Psoas muscle (tissue), 8 donors: ENCODE results near the gene GLDC. TPM values are rescaled to one million over a fixed set of nuclear protein-coding genes. Genes with fewer than 3 reads are reported as not detected.

ENCODE experiments used
- ATAC-seq, 4 donors: fragments of 200-7000 bp; cut with Tn5 transposase; one replicate each; pipeline ENCODE4 v1.9.1; 2020; ENCODE audit warnings: moderate library complexity in 3 of 4, mild to moderate bottlenecking in 2 of 4
- DNase-seq, 2 donors: peaks; one replicate each; pipeline ENCODE4 v3.0.0-alpha.2; 2020
- H3K27ac ChIP-seq: fragments of 200-600 bp; one replicate; pipeline ENCODE4 v1.8.0; 2022
- H3K27me3 ChIP-seq, 3 donors: fragments of 200-600 bp in 1 of 3; one replicate each; pipeline versions ENCODE4 v1.6.1 to v1.8.0; 2013 to 2022; ENCODE audit warnings: low read length in 2 of 3, mild to moderate bottlenecking in 2 of 3, moderate library complexity in 1 of 3; ENCODE audit not compliant: insufficient read depth in 3 of 3
- H3K36me3 ChIP-seq, 2 donors: fragments of 200-600 bp in 1 of 2; one replicate each; pipeline versions ENCODE4 v1.6.1 to v1.8.0; 2013 to 2022; ENCODE audit warnings: low read depth in 1 of 2, mild to moderate bottlenecking in 1 of 2, moderate library complexity in 1 of 2; ENCODE audit not compliant: insufficient read depth in 1 of 2
- H3K4me1 ChIP-seq: fragments of 200-600 bp; one replicate; pipeline ENCODE4 v1.8.0; 2022
- H3K4me3 ChIP-seq: fragments of 200-600 bp; one replicate; pipeline ENCODE4 v1.8.0; 2022; ENCODE audit warnings: mild to moderate bottlenecking
- H3K9me3 ChIP-seq: fragments of 200-600 bp; one replicate; pipeline ENCODE4 v1.8.0; 2022
- CTCF ChIP-seq: fragments of 200-600 bp; IDR thresholded peaks from one replicate; pipeline ENCODE4 v1.8.0; 2022; ENCODE audit warnings: antibody characterized with exemption
- WGBS, 3 donors: extraction: QIAGEN DNeasy Blood & Tissue Kit; methylation state at CpG; one replicate each; pipeline versions ENCODE4 v1.1.6 to v1.1.7; 2013; 5-methylcytosine and 5-hydroxymethylcytosine counted together
- intact Hi-C, 2 donors: fragments of 100-400 bp; cut with DNase I; formaldehyde crosslinking; loops; one replicate each; pipeline versions ENCODE4 v1.11.0 to v1.14.2; 2022
- polyA plus RNA-seq, 3 donors: library from polyadenylated mRNA; stranded (reverse); fragments of 200-250 nt; gene quantifications; one replicate each; pipeline ENCODE4 v1.2.3, GENCODE V29; 2013
- total RNA-seq, 4 donors: library from RNA; stranded (reverse); fragmentation: NEBNext Ultra II Directional in 2 of 4; extraction: Animal tissue kit (Norgen Biotek cat#: 25700) in 2 of 4; gene quantifications; one replicate each; pipeline versions ENCODE4 v1.2.1 to v1.2.4, GENCODE V29; 2021 to 2023
- donor health status: healthy with polysubstance abuse.
- donor health status: DM: no; HTN: no; CAD: no; lungs with moderate emphysema.
- donor health status: Bipolar disorder and iron deficiency.
- donor health status: healthy.
- donor health status: DM: yes; HTN: yes; CAD: no.
- donor health status: DM: no; HTN: no; CAD: no.
- donor health status: DM: no; HTN: no; CAD: no.
- donor health status: DM: yes; HTN: yes; CAD: no.

Gene GLDC
- total and polyA plus RNA-seq, 7 donors = 0.30 to 2.3 (median 1.3) TPM

GRCh38 chr9:6633378-6633777 lies 12.2 kb downstream of the GLDC start:
- no peak for TF ChIP-seq CTCF
- intact Hi-C loops = no loop called here
- H3K27me3 ChIP-seq = no peaks in the 10 kb centered on the region
- no peak overlapping the region for H3K4me3 ChIP-seq
- no peaks in the 10 kb centered on the region for H3K4me1 ChIP-seq
- H3K9me3 ChIP-seq = no peaks in the 10 kb centered on the region
- no peak overlapping the region for H3K27ac ChIP-seq
- no peaks in the 10 kb centered on the region for H3K36me3 ChIP-seq
- ATAC-seq (no peak), DNase-seq (no peak)
- 66 to 71% (median 67%) methylated on average over 3 of the region's 3 CpGs for WGBS, 3 donors

DNA sequence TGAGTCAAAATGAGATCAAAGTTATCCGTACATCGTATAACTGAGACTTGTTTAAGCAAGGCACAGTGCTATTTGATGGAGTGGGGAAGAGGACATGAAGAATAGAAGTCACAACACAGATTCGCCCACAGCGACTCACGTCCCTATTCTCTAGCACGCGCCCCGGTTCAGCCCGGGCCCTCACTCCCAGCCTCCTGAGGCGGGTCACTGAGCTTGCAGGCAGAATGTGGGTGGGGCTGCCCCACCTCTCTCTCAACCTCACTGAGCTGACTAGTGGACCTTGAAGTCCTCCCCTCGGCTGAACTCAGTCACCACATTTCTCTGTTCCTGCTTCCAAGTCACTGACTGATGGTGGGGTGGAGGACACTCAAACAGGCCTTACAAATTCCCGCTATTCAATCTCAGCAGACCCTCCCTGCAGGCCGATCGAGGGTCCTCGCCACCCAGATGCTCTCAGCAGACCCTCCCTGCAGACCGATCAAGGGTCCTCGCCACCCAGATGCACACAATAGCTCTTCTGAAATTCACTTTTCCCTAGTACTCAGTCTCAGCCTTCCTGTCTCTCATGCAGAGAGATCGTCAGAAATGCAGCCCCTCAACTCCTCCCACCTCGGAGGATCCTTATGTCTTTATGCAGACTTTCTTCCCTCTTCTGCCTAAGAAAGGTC lies 12.9 kb downstream of the GLDC start:
- Histone ChIP-seq H3K4me3 (no peak overlapping the region), H3K27me3 (no peaks in the 10 kb centered on the region), H3K4me1 (no peaks in the 10 kb centered on the region), H3K27ac (no peak overlapping the region), H3K36me3 (no peaks in the 10 kb centered on the region), H3K9me3 (no peaks in the 10 kb centered on the region)
- 75 to 83% (median 77%) methylated on average over 19 of the region's 19 CpGs for WGBS, 3 donors
- DNase-seq (no peak), ATAC-seq (no peak)
- no peak for TF ChIP-seq CTCF
- intact Hi-C loops = no loop called here

GRCh38 chr9:6631207-6631512 lies 14.4 kb downstream of the GLDC start:
- H3K9me3 ChIP-seq = no peaks in the 10 kb centered on the region
- 79 to 83% (median 81%) methylated on average over 4 of the region's 4 CpGs for WGBS, 3 donors
- no peaks in the 10 kb centered on the region for H3K4me1 ChIP-seq
- no peaks in the 10 kb centered on the region for H3K27me3 ChIP-seq
- intact Hi-C loops = no loop called here
- DNase-seq = no peak
- no peak overlapping the region for H3K4me3 ChIP-seq
- TF ChIP-seq CTCF = no peak
- no peaks in the 10 kb centered on the region for H3K36me3 ChIP-seq
- H3K27ac ChIP-seq = no peak overlapping the region
- ATAC-seq = no peak

GRCh38 chr9:6630502-6631206 lies 14.9 kb downstream of the GLDC start:
- ATAC-seq = no peak
- WGBS, 3 donors = 63 to 73% (median 72%) methylated on average over 11 of the region's 11 CpGs
- H3K27me3 ChIP-seq = no peaks in the 10 kb centered on the region
- no peak for DNase-seq
- no peak for TF ChIP-seq CTCF
- H3K4me3 ChIP-seq = no peak overlapping the region
- no peaks in the 10 kb centered on the region for H3K9me3 ChIP-seq
- H3K27ac ChIP-seq = no peak overlapping the region
- intact Hi-C loops = no loop called here
- no peaks in the 10 kb centered on the region for H3K4me1 ChIP-seq
- no peaks in the 10 kb centered on the region for H3K36me3 ChIP-seq

- ATAC-seq (no peak), DNase-seq (no peak)
- H3K36me3 ChIP-seq = no peaks in the 10 kb centered on the region
- no peak overlapping the region for H3K27ac ChIP-seq
- no peaks in the 10 kb centered on the region for H3K27me3 ChIP-seq
- 83 to 96% (median 90%) methylated on average over 2 of the region's 2 CpGs for WGBS, 3 donors
- no peak overlapping the region for H3K4me3 ChIP-seq
- intact Hi-C loops = no loop called here
- TF ChIP-seq CTCF = no peak
- no peaks in the 10 kb centered on the region for H3K4me1 ChIP-seq
- H3K9me3 ChIP-seq = no peaks in the 10 kb centered on the region
Measured at GRCh38 chr9:6628704-6629103, 16.8 kb downstream of the GLDC start.
